HepG2 (cell line): ENCODE results near the gene NT5C. TPM values are rescaled to one million over a fixed set of nuclear protein-coding genes. Genes with fewer than 3 reads are reported as not detected.
A peak's percentile ranks its signal among the peaks of the same experiment; 100 is the strongest.

ENCODE experiments used
- ARNT ChIP-seq: fragments of 450-650 bp; IDR thresholded peaks from 2 replicates; pipeline ENCODE4 v1.6.1; 2017
- BCL6 ChIP-seq: IDR thresholded peaks from 2 replicates; pipeline ENCODE4 v1.6.1; 2016; ENCODE audit warnings: missing genetic modification reagents, missing compliant biosample characterization
- FOXP4 ChIP-seq: sonication (generic); formaldehyde crosslinking; IDR thresholded peaks from 2 replicates; pipeline ENCODE4 v1.4.0; 2020; ENCODE audit warnings: missing genetic modification reagents
- HOXA3 ChIP-seq: sonication (generic); formaldehyde crosslinking; IDR thresholded peaks from 2 replicates; pipeline ENCODE4 v1.5.0; 2020; ENCODE audit warnings: missing genetic modification reagents
- MAX ChIP-seq: IDR thresholded peaks from 2 replicates; pipeline ENCODE4 v1.6.1; 2012; ENCODE audit warnings: inconsistent platforms
- MXD3 ChIP-seq: IDR thresholded peaks from 2 replicates; pipeline ENCODE4 v1.6.1; 2016; ENCODE audit warnings: mild to moderate bottlenecking, missing biosample characterization, missing genetic modification reagents
- MYC ChIP-seq: sonication (generic); formaldehyde crosslinking; IDR thresholded peaks from 2 replicates; pipeline ENCODE4 v1.9.0; 2021; ENCODE audit warnings: missing genetic modification reagents, borderline replicate concordance
- NR3C1 ChIP-seq: sonication (generic); formaldehyde crosslinking; IDR thresholded peaks from 2 replicates; pipeline ENCODE4 v1.4.0; 2020; ENCODE audit warnings: missing genetic modification reagents
- ONECUT2 ChIP-seq: sonication (generic); formaldehyde crosslinking; IDR thresholded peaks from 2 replicates; pipeline ENCODE4 v1.4.0; 2020; ENCODE audit warnings: missing genetic modification reagents
- PHF5A ChIP-seq: IDR thresholded peaks from one replicate; pipeline ENCODE4 v1.6.1; 2018; ENCODE audit warnings: low read depth, missing genetic modification reagents; ENCODE audit not compliant: unreplicated experiment
- RFX3 ChIP-seq: IDR thresholded peaks from 2 replicates; pipeline ENCODE4 v1.6.1; 2016; ENCODE audit warnings: missing biosample characterization, missing genetic modification reagents
- SALL1 ChIP-seq: sonication (generic); formaldehyde crosslinking; IDR thresholded peaks from 2 replicates; pipeline ENCODE4 v1.8.0; 2022; ENCODE audit warnings: mild to moderate bottlenecking, missing genetic modification reagents
- SUZ12 ChIP-seq: fragments of 150-350 bp; IDR thresholded peaks from 2 replicates; pipeline ENCODE4 v1.6.1; 2014; ENCODE audit warnings: low read depth, low read length
- TFE3 ChIP-seq: IDR thresholded peaks from 2 replicates; pipeline ENCODE4 v1.6.1; 2016
- USF2 ChIP-seq, 2 experiments: sonication (generic) in 1 of 2; formaldehyde crosslinking in 1 of 2; IDR thresholded peaks; 2 replicates each; pipeline versions ENCODE4 v1.5.1 to v1.6.1; 2011 to 2020; ENCODE audit warnings: borderline replicate concordance in 1 of 2, low read depth in 1 of 2, low read length in 1 of 2, mild to moderate bottlenecking in 1 of 2, missing genetic modification reagents in 1 of 2, moderate library complexity in 1 of 2
- YEATS4 ChIP-seq: sonication (generic); formaldehyde crosslinking; IDR thresholded peaks from 2 replicates; pipeline ENCODE4 v1.4.0; 2020; ENCODE audit warnings: missing genetic modification reagents, borderline replicate concordance
- ZMAT5 ChIP-seq: sonication (generic); formaldehyde crosslinking; IDR thresholded peaks from 2 replicates; pipeline ENCODE4 v1.5.0; 2020; ENCODE audit warnings: mild to moderate bottlenecking, low read depth, missing genetic modification reagents, borderline replicate concordance
- ZMYM2 ChIP-seq: sonication (generic); formaldehyde crosslinking; IDR thresholded peaks from 2 replicates; pipeline ENCODE4 v1.8.0; 2022; ENCODE audit warnings: mild to moderate bottlenecking, missing genetic modification reagents
- ZNF18 ChIP-seq: sonication (generic); formaldehyde crosslinking; IDR thresholded peaks from 2 replicates; pipeline ENCODE4 v1.8.0; 2022; ENCODE audit warnings: mild to moderate bottlenecking, missing genetic modification reagents; ENCODE audit not compliant: insufficient replicate concordance
- ZNF232 ChIP-seq: sonication (generic); formaldehyde crosslinking; IDR thresholded peaks from 2 replicates; pipeline ENCODE4 v1.4.0; 2020; ENCODE audit warnings: missing genetic modification reagents, borderline replicate concordance
- ZNF543 ChIP-seq: sonication (generic); formaldehyde crosslinking; IDR thresholded peaks from 2 replicates; pipeline ENCODE4 v1.4.0; 2020; ENCODE audit warnings: mild to moderate bottlenecking, missing genetic modification reagents
- ZNF7 ChIP-seq: IDR thresholded peaks from 2 replicates; pipeline ENCODE4 v1.6.1; 2016; ENCODE audit warnings: missing biosample characterization, missing genetic modification reagents
- ZNF883 ChIP-seq: sonication (generic); formaldehyde crosslinking; IDR thresholded peaks from 2 replicates; pipeline ENCODE4 v1.5.1; 2020; ENCODE audit warnings: mild to moderate bottlenecking, missing genetic modification reagents; ENCODE audit errors: not compliant biosample characterization
- polyA plus RNA-seq, 8 experiments: library from polyadenylated mRNA; depleted of rRNA in 3 of 8; stranded (reverse) in 7 of 8; unstranded in 1 of 8; fragments of >200 nt; fragmentation: Illumina TruSeq in 4 of 8; extraction: Trizol in 4 of 8; gene quantifications; 2 replicates each; pipeline versions ENCODE4 v1.2.1 to v1.2.3, GENCODE V29; 2011 to 2016; ENCODE audit warnings: low read depth in 4 of 8, missing spikeins in 1 of 8, mixed read lengths in 1 of 8; ENCODE audit not compliant: insufficient read depth in 1 of 8
- total RNA-seq, 5 experiments: library from RNA; depleted of rRNA; stranded (reverse); fragments of >200 nt; fragmentation: Illumina TruSeq; extraction: Trizol; gene quantifications; 2 replicates each; pipeline ENCODE4 v1.2.3, GENCODE V29; 2016; ENCODE audit warnings: low read depth in 1 of 5

NT5C gene
- total and polyA plus RNA-seq, 2 of the 13 experiments (the other 11 are each of a cell fraction or from before 2014, with no cell fraction given), result 42.8 to 48.6 TPM

- TF ChIP-seq FOXP4 (CRISPR knock-in tag) (peak; percentile 47; the same call in 1 of the 2 replicates), BCL6 (CRISPR knock-in tag) (no peak), USF2 (IDR thresholded peaks at IDR 0.05; ENCODE audit: low read depth, low read length) (no peak), USF2 (CRISPR knock-in tag; IDR thresholded peaks at IDR 0.05; ENCODE audit: borderline replicate concordance) (no peak), ZNF232 (CRISPR knock-in tag) (no peak), NR3C1 (CRISPR knock-in tag) (no peak), PHF5A (CRISPR knock-in tag) (peak; percentile 11), SUZ12 (no peak), ZNF7 (no peak), ARNT (no peak), MXD3 (CRISPR knock-in tag) (peak; percentile 1; the same call in 1 of the 2 replicates), YEATS4 (CRISPR knock-in tag) (no peak), RFX3 (no peak), TFE3 (no peak), ZMAT5 (CRISPR knock-in tag) (no peak), HOXA3 (CRISPR knock-in tag) (peak; percentile 21; the same call in 1 of the 2 replicates), ZMYM2 (0 out of 2 replicates have a peak, but pooled peaks have one; percentile 29), ZNF18 (CRISPR knock-in tag) (no peak), ZNF883 (CRISPR knock-in tag) (no peak), SALL1 (CRISPR knock-in tag) (peak; percentile 48; the same call in 1 of the 2 replicates), ONECUT2 (CRISPR knock-in tag) (peak; percentile 67; the same call in 1 of the 2 replicates), ZNF543 (CRISPR knock-in tag) (no peak), MAX (peak; percentile 32; the same call in 1 of the 2 replicates), MYC (CRISPR knock-in tag) (peak; percentile 12; the same call in 1 of the 2 replicates)
Measured at GRCh38 chr17:75133001-75133400, 1.5 kb upstream of the NT5C start (continued).
